Measurements from ENCODE around the gene MACROH2A2. TPM values are rescaled to one million over a fixed set of nuclear protein-coding genes. Genes with fewer than 3 reads are reported as not detected.

The MACROH2A2 gene
- total and polyA plus RNA-seq, 2 of the 8 experiments (the other 6 are each of a cell fraction or from before 2014, with no cell fraction given) = 7.9 to 9.3 TPM

DNA sequence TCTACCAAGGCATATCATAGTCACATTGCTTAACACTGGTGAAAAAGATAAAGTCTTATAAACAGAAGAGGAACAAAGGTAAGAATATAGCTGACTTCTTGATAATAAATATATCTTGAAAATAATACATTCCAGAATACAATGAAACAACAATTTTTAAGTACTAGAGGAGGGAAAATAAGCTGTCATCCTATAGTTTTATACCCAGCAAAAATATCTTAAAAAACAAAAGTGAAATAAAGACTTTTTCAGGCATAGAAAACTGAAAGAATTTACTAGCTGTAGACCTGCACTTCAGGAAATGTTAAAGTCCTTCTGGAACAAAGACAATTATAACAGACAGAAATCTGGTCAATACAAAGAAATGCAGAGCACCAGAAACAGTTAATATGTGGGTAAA lies 21.4 kb upstream of the MACROH2A2 start:
- H2AK5ac ChIP-seq (ENCODE audit: low read depth, low read length) = no peak overlapping the region
- no peak overlapping the region for H2BK20ac ChIP-seq (ENCODE audit: low read length)
- H3K23ac ChIP-seq (ENCODE audit: insufficient read length) = no peak overlapping the region
- no peak overlapping the region for H4K5ac ChIP-seq (ENCODE audit: insufficient read length, low read depth, low read length)
- no peak overlapping the region for H3K9ac ChIP-seq (replicated peaks in 1 of 4; ENCODE audit: extremely low read depth in 1 of 4, low read depth in 3 of 4, low read length in 3 of 4)
- ChIA-PET POLR2A (ENCODE audit: partially characterized antibody) (no interaction called here), CTCF (ENCODE audit: partially characterized antibody) (interaction anchor here (1.6 kb wide), 1 partner anchor 10 kb away, joined by 3 read pairs; no protein-coding TSS in a partner anchor)
- H3K4ac ChIP-seq (replicated peaks; ENCODE audit: insufficient read length, low read depth, low read length) = no peak overlapping the region
- no peak overlapping the region for H3K14ac ChIP-seq (ENCODE audit: insufficient read length)
- no peaks in the 10 kb centered on the region for H4K20me1 ChIP-seq (replicated peaks in 1 of 2; ENCODE audit: control insufficient read depth in 1 of 2, insufficient read depth in 2 of 2, low read length in 2 of 2)
- no peaks in the 10 kb centered on the region for H3K79me2 ChIP-seq (ENCODE audit: control insufficient read depth in 1 of 2, insufficient read depth in 2 of 2, low read length in 2 of 2)
- no peaks in the 10 kb centered on the region; a peak in 1 of 4 replicates for H3K9me3 ChIP-seq (ENCODE audit: insufficient read depth in 2 of 2, low read depth in 1 of 2, low read length in 1 of 2)
- H3K23me2 ChIP-seq (ENCODE audit: low read depth, low read length) = no peaks in the 10 kb centered on the region
- FAIRE-seq = no peak
- no peak overlapping the region for H2BK15ac ChIP-seq (ENCODE audit: low read length)
- H3K56ac ChIP-seq (replicated peaks; ENCODE audit: insufficient read length, low read depth, low read length) = no peak overlapping the region
- H2BK12ac ChIP-seq (ENCODE audit: low read depth, low read length) = no peak overlapping the region
- H2AFZ ChIP-seq (ENCODE audit: low read length) = no peak overlapping the region
- DNase-seq (ENCODE audit: low read depth in 1 of 2, low spot score in 2 of 2) = no peak
- H3K4me1 ChIP-seq (replicated peaks in 1 of 4; ENCODE audit: control insufficient read depth in 3 of 4, insufficient read depth in 4 of 4, low read length in 3 of 4) = no peaks in the 10 kb centered on the region
- H4K91ac ChIP-seq (replicated peaks; ENCODE audit: insufficient read length, low read length) = no peak overlapping the region
- no peaks in the 10 kb centered on the region for H3K36me3 ChIP-seq (ENCODE audit: control insufficient read depth in 2 of 4, insufficient read depth in 4 of 4, low read length in 3 of 4)
- H3K27ac ChIP-seq (ENCODE audit: low read depth, low read length) = no peak overlapping the region
- TF ChIP-seq CHD1 (IDR thresholded peaks at IDR 0.05; ENCODE audit: low read depth, low read length) (no peak), CBX8 (IDR thresholded peaks at IDR 0.05; ENCODE audit: borderline replicate concordance, low read depth, low read length) (no peak), KDM1A (IDR thresholded peaks at IDR 0.05; ENCODE audit: borderline replicate concordance, low read length) (no peak), YY1 (IDR thresholded peaks at IDR 0.05; ENCODE audit: low read depth, low read length) (no peak), SP1 (IDR thresholded peaks at IDR 0.05; ENCODE audit: low read depth, low read length) (no peak), JUND (IDR thresholded peaks at IDR 0.05; ENCODE audit: low read length) (no peak)
- no peak overlapping the region for H2BK5ac ChIP-seq (ENCODE audit: low read depth, low read length)
- no peak overlapping the region for H3K4me3 ChIP-seq (ENCODE audit: extremely low read depth in 1 of 4, insufficient read depth in 2 of 4, low read depth in 3 of 4, low read length in 4 of 4)
- H3K4me2 ChIP-seq (ENCODE audit: insufficient read depth in 1 of 2, low read depth in 2 of 2, low read length in 2 of 2) = no peak overlapping the region
- no peak overlapping the region for H2BK120ac ChIP-seq (replicated peaks; ENCODE audit: low read depth, low read length)
- H3K27me3 ChIP-seq (replicated peaks in 1 of 4; ENCODE audit: control insufficient read depth in 3 of 4, extremely low read depth in 1 of 4, insufficient read depth in 3 of 4, low read length in 3 of 4) = no peaks in the 10 kb centered on the region; a peak in 2 of 7 replicates
- no peaks in the 10 kb centered on the region for H3K79me1 ChIP-seq (ENCODE audit: low read depth, low read length)
- H4K8ac ChIP-seq (ENCODE audit: extremely low read depth, insufficient read depth, low read length) = no peak overlapping the region
- no peak overlapping the region for H3K18ac ChIP-seq (ENCODE audit: extremely low read depth, low read length)
